GM21381 (cell line): Measurements from ENCODE around the gene EHD1.

Source experiments
- ATAC-seq: cut with Tn5 transposase; IDR thresholded peaks from one replicate; pipeline ENCODE4 v1.9.1; 2021; ENCODE audit warnings: mild to moderate bottlenecking, moderate library complexity; ENCODE audit not compliant: unreplicated experiment

The EHD1 gene

GRCh38 chr11:64802370-64803157 lies 75.9 kb downstream of the EHD1 start:
- ATAC-seq, result peak; percentile 31
